GM12891 (cell line): ENCODE results near the gene AMOTL2.

Experiments
- DNase-seq: peaks from one replicate; pipeline ENCODE4 v3.0.0; 2011; ENCODE audit warnings: low spot score; ENCODE audit not compliant: insufficient read length
- FAIRE-seq: peaks from 2 replicates; lab custom pipeline; 2011; peaks lifted over from hg19 to GRCh38; lab: Jason Lieb, UNC
- PAX5 ChIP-seq: IDR thresholded peaks from 2 replicates; pipeline ENCODE4 v1.6.1; 2011; ENCODE audit warnings: low read length, moderate library complexity, mild to moderate bottlenecking; ENCODE audit not compliant: insufficient read depth, severe bottlenecking
- POLR2A ChIP-seq: IDR thresholded peaks from 2 replicates; pipeline ENCODE4 v1.6.1; 2011; ENCODE audit warnings: low read depth, low read length, control low read depth
- POLR2AphosphoS5 ChIP-seq: IDR thresholded peaks from 2 replicates; pipeline ENCODE4 v1.6.1; 2011; ENCODE audit warnings: low read depth, low read length, control low read depth
- POU2F2 ChIP-seq: IDR thresholded peaks from 2 replicates; pipeline ENCODE4 v1.6.1; 2011; ENCODE audit warnings: low read depth, mild to moderate bottlenecking, control low read depth, low read length, moderate library complexity
- SPI1 ChIP-seq: IDR thresholded peaks from 2 replicates; pipeline ENCODE4 v1.6.1; 2011; ENCODE audit warnings: low read depth, low read length, control low read depth
- TAF1 ChIP-seq: IDR thresholded peaks from 2 replicates; pipeline ENCODE4 v1.6.1; 2011; ENCODE audit warnings: low read depth, low read length, control low read depth

The AMOTL2 gene

DNA sequence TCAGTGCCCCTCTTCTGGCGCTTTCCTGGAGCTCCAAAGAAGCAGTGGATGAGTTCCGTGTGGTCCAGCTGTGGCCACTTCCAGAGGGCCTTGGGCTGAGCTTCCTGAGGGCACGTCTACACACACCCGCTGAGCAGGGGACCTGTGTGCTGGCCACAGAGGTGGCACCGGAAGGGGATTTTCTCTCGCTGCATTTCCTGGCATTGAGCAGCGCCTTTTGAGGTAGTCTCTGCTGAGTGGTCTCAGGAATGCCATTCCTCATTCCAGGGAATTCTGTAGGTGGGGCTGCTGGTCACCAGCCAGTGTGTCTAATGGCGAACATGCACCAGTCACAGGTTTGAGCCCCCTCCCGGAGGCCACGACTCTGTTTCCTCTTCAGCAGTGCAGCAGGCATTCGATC, 48.1 kb downstream of the AMOTL2 start:
- DNase-seq (no peak), FAIRE-seq (no peak)
- TF ChIP-seq SPI1 (no peak), TAF1 (no peak), POLR2AphosphoS5 (no peak), PAX5 (no peak), POLR2A (no peak), POU2F2 (no peak)

DNA sequence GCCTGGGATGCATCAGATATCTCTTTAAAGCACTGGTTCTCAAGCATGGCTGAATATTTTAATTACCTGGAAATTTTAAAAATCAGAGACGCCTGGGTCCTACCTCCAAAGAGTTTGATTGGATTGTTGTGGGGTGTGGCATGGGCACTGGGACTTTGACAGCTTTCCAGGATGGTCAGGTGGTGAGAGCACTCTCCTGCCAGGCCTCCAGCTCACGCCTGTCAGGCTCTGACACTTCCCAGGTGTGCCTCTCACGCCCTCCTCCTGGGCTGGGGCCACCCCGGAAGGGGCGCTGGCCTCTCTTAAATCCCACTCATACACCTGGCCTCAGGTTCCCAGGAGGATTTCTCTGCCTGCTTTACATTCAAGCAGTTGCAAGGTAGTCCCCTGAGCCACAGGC, 48.5 kb downstream of the AMOTL2 start:
- TF ChIP-seq TAF1 (no peak), POLR2AphosphoS5 (no peak), PAX5 (no peak), POU2F2 (no peak), POLR2A (no peak), SPI1 (no peak)

DNA sequence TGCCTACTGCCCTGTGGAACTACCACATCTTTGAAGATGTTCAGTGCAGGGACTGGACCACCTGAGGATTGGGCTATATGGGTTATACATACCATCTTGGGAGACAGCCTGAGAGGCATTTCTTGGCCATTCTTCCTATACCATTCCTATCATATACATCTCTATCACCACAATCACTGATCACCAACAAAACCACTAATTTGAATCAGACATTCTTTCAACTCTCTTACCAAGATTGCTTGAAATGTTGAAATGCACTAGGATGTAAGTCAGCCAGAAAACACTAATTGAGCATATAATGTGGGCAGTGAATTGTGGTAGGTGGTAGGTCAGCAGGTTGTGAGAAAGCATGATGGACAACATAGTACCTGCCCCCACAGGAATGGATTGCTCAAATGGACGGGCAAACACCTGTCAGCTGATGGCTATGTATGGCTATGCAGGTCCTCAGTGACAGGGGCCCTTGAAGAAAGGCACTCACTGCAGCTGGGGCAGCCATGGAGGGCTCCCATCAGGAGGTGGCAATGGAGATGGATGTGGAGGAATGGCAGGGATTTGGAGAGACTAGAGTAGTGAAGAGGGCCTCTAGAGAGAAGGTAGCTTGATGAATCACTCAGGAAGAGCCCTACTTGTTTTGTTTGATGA, 49.1 kb downstream of the AMOTL2 start:
- no peak for DNase-seq
- no peak for TF ChIP-seq POLR2A
- TF ChIP-seq POLR2AphosphoS5: no peak
- no peak for TF ChIP-seq PAX5
- TF ChIP-seq TAF1: no peak
- no peak for TF ChIP-seq POU2F2
- no peak for FAIRE-seq

More for the DNA sequence above, 48.5 kb downstream of the AMOTL2 start:
- DNase-seq (no peak), FAIRE-seq (no peak)

DNA sequence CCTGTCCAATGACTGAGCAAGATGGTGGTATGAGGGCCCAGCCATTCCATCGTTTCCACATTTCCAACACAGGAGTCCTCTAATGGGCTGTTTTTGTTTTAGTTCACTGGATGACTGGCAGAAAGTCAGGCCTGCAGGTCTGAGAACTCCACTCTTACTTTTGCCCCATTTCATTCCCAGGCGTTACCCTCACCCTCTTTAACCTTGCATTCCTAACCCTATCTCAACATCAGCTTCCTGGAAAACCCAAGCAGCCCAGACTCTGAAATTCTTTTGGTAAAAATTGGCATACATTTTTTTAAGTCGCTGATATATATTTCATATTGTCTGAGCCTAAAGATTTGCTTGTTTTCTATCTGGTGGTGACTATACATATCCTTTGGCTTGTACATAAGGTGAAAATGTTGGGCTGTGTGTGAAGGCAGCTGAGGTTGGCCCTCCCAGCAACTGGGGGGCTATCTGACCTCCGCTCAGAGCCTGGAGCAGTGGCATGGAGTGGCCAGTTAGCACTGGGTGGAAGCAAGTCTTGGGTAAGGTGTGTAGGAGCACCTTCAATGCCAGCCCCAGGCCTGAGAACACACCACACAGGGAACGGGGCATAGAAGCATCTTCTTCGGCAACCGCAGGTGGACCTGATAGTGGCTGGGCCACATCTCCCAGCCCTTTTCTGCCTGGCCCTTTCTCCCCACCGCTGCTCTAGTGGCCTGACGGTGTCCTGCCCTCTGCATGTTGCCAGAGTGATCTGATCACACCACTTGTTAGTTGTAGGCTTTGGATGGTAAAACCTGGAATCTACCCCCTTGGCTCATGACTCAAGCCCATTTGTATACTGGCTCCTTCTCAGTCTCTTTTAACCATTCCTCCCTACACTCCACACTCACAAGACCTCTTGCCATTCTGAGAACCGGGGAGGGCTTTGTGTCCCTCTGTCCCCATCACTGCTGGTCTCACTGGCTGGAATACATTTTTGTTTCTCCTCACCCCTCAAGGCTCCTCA, 50.0 kb downstream of the AMOTL2 start:
- FAIRE-seq: no peak
- no peak for DNase-seq
- TF ChIP-seq SPI1 (no peak), PAX5 (no peak), POU2F2 (no peak), POLR2A (no peak), POLR2AphosphoS5 (no peak), TAF1 (no peak)

DNA sequence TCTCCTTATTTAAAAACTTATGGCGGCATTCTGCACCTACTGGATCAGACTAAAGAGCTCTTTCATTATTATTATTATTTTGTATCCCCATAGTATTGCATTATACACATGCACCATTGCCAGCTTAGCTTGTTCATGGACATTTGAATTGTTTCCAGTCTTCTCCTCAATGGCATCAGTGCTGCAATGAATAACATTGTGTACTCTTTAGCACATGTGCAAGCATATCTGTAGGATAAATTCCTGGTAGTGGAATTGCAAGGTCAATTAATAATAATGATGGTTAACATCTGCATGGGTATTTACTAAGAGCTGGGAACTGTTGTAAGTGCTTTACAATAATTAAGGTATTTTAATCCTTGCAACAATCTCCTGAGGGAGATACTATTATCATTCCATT, 52.0 kb downstream of the AMOTL2 start:
- TF ChIP-seq POU2F2: no peak
- TF ChIP-seq TAF1: no peak
- TF ChIP-seq POLR2AphosphoS5: no peak
- no peak for TF ChIP-seq SPI1
- TF ChIP-seq POLR2A: no peak
- no peak for TF ChIP-seq PAX5
- DNase-seq (no peak), FAIRE-seq (no peak)

DNA sequence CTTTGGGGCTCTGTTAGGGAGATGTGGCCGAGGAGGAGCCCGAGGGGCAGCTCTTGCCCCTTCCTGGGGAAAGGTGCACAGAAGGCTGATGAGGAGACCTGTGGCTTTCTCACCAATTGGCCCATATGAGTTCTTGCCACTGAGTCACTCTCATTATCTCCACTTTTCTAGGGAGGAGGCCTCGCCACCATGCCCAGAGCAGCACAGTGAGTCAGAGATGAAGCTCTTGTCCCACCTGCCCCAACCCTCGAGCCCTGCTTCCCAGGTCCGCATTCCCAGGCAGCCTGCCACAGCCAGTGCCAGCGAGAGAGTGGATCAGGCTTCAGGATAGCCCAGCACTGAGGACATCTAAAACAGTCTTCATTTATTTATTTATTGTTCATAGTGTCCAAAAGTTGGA, 53.5 kb downstream of the AMOTL2 start:
- no peak for TF ChIP-seq SPI1
- TF ChIP-seq POU2F2: no peak
- no peak for TF ChIP-seq POLR2A
- no peak for TF ChIP-seq TAF1
- no peak for TF ChIP-seq POLR2AphosphoS5
- TF ChIP-seq PAX5: no peak
- no peak for DNase-seq
- no peak for FAIRE-seq

DNA sequence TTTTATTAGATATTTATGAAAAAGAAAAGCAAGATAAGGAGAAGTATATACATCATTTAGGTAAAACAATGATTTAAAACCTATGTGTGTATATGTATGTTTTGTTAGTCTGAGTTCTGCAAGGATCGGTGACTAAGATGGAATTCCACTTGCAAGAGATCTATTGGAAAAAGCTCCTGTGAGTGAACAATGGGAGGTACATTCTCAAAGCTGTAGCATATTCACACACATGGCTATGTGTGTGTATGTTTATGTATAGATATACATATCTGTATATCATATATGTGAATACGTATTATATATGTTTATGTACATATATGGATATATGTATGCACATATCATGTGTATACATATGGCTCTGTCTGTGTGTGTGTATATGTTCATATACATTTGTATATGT, 54.3 kb downstream of the AMOTL2 start:
- TF ChIP-seq POLR2AphosphoS5 (no peak), PAX5 (no peak), SPI1 (no peak), POU2F2 (no peak), POLR2A (no peak), TAF1 (no peak)
- no peak for DNase-seq
- FAIRE-seq: no peak

DNA sequence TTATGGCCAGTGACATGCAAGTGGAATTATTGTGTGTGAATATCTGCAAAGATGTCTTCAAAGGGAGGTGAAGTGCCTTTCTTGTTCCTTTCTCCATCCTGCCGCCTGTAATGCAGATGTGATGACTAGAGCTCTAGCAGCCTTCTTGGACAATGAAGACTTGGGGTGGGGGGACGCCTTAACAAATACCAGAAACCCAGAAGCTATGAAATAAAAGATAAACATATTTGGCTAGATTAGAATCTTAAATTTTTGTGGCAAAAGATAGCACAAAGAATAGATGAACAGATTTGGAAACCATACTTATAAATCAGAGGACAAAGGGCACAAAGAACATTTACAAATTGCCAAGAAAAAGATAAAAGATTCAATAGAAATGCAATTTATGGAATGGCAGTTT, 56.1 kb downstream of the AMOTL2 start:
- DNase-seq (no peak), FAIRE-seq (no peak)
- no peak for TF ChIP-seq POLR2AphosphoS5
- no peak for TF ChIP-seq POLR2A
- no peak for TF ChIP-seq PAX5
- TF ChIP-seq SPI1: no peak
- TF ChIP-seq TAF1: no peak
- no peak for TF ChIP-seq POU2F2

DNA sequence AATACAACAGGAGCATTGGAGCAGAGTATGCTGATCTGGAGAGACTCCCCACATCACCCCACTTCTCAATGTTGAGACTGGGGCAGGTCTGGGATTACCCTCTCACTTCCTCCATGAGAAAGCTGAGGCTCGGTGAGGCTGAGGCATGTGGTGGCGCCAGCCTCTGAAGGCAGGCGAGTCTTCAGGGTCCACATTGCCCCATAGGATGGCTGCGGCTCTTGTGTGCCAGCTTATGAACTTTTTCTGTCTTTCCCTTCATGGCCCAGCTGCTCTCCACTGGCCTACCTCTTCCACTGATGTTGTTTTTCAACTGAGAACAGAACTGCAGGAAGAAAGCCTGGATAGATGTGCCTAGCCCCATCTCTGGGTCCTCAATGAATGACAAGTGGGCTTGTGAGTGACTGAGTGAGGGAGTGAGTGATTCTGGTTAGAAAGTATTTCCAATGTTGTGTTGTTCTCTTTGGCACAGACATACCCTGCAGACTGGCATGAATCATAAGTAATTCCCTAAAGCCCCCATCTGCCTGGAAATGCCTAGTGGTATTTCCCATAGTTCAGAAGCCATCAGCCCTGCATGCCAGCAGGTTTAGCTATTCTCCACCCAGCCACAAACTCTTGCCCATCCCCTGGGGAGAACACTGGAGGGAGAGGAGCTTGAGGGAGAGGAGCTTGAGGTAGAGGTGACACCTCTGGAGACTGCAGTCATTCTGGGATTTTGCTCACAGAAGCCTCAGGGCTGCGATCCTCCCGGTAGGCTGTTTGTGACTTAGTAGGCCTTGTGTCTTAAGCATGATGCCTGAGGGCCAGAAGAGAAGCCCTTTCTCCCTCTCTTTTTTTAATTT, 56.9 kb downstream of the AMOTL2 start:
- TF ChIP-seq POU2F2 (no peak), PAX5 (no peak), POLR2A (no peak), POLR2AphosphoS5 (no peak), TAF1 (no peak), SPI1 (no peak)
- DNase-seq (no peak), FAIRE-seq (no peak)
